Keratinocyte (primary cell): ENCODE results near the gene SLC25A2.

Experiments
- CTCF ChIP-seq, 3 experiments: IDR thresholded peaks in 1 of 3; conservative IDR thresholded peaks in 1 of 3; optimal IDR thresholded peaks in 1 of 3; 2 replicates in 2 of 3; 3 replicates in 1 of 3; pipeline versions ENCODE3 to v1.5.1; 2011; ENCODE audit warnings: low read length in 3 of 3, mild to moderate bottlenecking in 3 of 3, moderate library complexity in 2 of 3, control low read depth in 1 of 3, inconsistent platforms in 1 of 3; ENCODE audit not compliant: insufficient read depth in 2 of 3; ENCODE audit errors: extremely low read depth in 1 of 3
- EZH2 ChIP-seq: IDR thresholded peaks from one replicate; pipeline ENCODE4 v1.6.1; 2012; ENCODE audit warnings: inconsistent platforms, mild to moderate bottlenecking, low read length, moderate library complexity

- TF ChIP-seq CTCF (optimal IDR thresholded peaks at IDR 0.05 in 1 of 3, IDR thresholded peaks at IDR 0.05 in 1 of 3, conservative IDR thresholded peaks at IDR 0.05 in 1 of 3; ENCODE audit: extremely low read depth in 1 of 3, insufficient read depth in 2 of 3, low read length in 3 of 3) (no peak), EZH2 (no peak)
These were observed 42.7 kb downstream of the SLC25A2 start for GRCh38 chr5:141261238-141261546.
